HG02938 (cell line): Measurements from ENCODE around the gene SLC50A1.
A peak's percentile ranks its signal among the peaks of the same experiment; 100 is the strongest.

Source experiments
- ATAC-seq: cut with Tn5 transposase; IDR thresholded peaks from one replicate; pipeline ENCODE4 v1.9.1; 2021; ENCODE audit warnings: mild to moderate bottlenecking, moderate library complexity; ENCODE audit not compliant: unreplicated experiment

SLC50A1 gene

GRCh38 chr1:155182052-155182550, 46.4 kb downstream of the SLC50A1 start:
- ATAC-seq, result no peak

GRCh38 chr1:155183775-155184221, 48.1 kb downstream of the SLC50A1 start:
- ATAC-seq, result no peak

- ATAC-seq, result no peak
These were observed 48.7 kb downstream of the SLC50A1 start for GRCh38 chr1:155184351-155184811.

- ATAC-seq, result peak; percentile 86
These were observed 49.5 kb downstream of the SLC50A1 start for GRCh38 chr1:155184835-155185782.

- no peak for ATAC-seq
These were observed 50.1 kb downstream of the SLC50A1 start for GRCh38 chr1:155185783-155186066.

- no peak for ATAC-seq
These were observed 50.6 kb downstream of the SLC50A1 start for GRCh38 chr1:155186067-155186793.

- no peak for ATAC-seq
These were observed 51.3 kb downstream of the SLC50A1 start for GRCh38 chr1:155186794-155187455.

- no peak for ATAC-seq
These were observed 51.8 kb downstream of the SLC50A1 start for GRCh38 chr1:155187456-155187891.

- no peak for ATAC-seq
These were observed 52.6 kb downstream of the SLC50A1 start for GRCh38 chr1:155188268-155188667.
